ENCODE results near the gene SLCO2A1.

Gene SLCO2A1

DNA sequence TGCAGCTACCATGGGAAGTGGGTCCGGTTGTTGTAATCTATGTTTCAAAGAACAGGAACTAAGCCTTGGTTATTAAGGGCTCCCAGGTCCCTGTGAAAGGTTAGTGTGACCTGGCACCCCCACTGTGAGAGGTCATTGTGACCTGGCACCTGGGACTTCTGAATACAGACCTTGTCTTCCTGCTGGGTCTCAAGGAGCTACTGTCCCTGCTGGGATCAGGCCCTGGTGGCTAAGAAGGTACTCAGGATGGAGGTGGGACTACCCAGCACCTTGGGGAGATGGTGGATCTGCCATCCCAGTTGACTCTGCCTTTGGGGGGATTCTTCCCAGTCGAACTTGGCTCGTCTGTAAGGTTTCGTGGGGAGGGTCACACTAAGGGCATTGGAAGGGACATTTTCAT lies 10.3 kb upstream of the SLCO2A1 start:
- no peak for TF ChIP-seq CSDC2 (CRISPR knock-in tag; IDR thresholded peaks at IDR 0.05)
- TF ChIP-seq, protein P1, sequence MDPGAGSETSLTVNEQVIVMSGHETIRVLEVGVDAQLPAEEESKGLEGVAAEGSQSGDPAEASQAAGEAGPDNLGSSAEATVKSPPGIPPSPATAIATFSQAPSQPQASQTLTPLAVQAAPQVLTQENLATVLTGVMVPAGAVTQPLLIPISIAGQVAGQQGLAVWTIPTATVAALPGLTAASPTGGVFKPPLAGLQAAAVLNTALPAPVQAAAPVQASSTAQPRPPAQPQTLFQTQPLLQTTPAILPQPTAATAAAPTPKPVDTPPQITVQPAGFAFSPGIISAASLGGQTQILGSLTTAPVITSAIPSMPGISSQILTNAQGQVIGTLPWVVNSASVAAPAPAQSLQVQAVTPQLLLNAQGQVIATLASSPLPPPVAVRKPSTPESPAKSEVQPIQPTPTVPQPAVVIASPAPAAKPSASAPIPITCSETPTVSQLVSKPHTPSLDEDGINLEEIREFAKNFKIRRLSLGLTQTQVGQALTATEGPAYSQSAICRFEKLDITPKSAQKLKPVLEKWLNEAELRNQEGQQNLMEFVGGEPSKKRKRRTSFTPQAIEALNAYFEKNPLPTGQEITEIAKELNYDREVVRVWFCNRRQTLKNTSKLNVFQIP (CRISPR knock-in tag; IDR thresholded peaks at IDR 0.05; ENCODE audit: borderline replicate concordance, low read depth) = no peak
- TF ChIP-seq, protein P2, sequence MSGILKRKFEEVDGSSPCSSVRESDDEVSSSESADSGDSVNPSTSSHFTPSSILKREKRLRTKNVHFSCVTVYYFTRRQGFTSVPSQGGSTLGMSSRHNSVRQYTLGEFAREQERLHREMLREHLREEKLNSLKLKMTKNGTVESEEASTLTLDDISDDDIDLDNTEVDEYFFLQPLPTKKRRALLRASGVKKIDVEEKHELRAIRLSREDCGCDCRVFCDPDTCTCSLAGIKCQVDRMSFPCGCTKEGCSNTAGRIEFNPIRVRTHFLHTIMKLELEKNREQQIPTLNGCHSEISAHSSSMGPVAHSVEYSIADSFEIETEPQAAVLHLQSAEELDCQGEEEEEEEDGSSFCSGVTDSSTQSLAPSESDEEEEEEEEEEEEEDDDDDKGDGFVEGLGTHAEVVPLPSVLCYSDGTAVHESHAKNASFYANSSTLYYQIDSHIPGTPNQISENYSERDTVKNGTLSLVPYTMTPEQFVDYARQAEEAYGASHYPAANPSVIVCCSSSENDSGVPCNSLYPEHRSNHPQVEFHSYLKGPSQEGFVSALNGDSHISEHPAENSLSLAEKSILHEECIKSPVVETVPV (CRISPR knock-in tag; IDR thresholded peaks at IDR 0.05) = no peak
- TF ChIP-seq ARNTL (CRISPR knock-in tag; IDR thresholded peaks at IDR 0.05; ENCODE audit: borderline replicate concordance, low read depth) = no peak
- TF ChIP-seq ZFP30 (CRISPR knock-in tag; IDR thresholded peaks at IDR 0.05) = no peak
- no peak for TF ChIP-seq ZNF8 (CRISPR knock-in tag; IDR thresholded peaks at IDR 0.05)
- no peak for TF ChIP-seq ZNF70 (CRISPR knock-in tag; IDR thresholded peaks at IDR 0.05)

DNA sequence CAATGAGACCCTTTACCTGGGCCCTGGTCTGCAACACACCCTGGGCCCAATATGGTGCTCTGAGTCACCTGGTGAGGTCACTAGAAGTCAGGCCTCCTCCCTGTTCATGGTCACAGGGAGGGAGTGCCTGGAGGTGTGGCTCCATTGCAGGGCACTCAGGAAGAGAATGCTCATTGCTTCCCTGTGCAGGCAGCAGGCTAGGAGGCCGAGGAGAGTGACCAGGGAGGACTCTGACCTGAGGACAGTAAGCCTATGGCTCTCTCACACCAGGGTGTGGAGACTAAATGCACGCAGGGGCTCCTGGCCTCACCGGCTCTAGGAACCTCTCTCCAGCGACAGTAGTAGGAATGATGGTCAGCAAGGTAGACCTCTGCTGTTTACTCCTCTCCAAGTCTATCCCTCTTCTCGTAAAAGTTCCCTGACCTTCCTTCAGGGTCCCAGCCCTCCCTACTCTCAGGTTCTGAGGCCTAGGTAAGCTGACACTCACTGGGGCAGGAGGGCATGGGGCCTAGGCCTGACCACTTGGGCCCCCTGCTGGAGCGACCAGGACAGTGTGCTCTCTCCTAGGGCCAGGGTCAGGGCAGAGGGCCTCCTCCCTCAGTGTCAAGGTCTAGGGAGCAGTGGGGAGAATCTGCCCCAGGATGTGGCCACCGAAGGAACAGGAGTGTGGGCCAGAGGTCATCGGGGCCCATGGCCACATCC lies 9.6 kb upstream of the SLCO2A1 start:
- ATAC-seq = peak; percentile 74
- TF ChIP-seq, protein P3, sequence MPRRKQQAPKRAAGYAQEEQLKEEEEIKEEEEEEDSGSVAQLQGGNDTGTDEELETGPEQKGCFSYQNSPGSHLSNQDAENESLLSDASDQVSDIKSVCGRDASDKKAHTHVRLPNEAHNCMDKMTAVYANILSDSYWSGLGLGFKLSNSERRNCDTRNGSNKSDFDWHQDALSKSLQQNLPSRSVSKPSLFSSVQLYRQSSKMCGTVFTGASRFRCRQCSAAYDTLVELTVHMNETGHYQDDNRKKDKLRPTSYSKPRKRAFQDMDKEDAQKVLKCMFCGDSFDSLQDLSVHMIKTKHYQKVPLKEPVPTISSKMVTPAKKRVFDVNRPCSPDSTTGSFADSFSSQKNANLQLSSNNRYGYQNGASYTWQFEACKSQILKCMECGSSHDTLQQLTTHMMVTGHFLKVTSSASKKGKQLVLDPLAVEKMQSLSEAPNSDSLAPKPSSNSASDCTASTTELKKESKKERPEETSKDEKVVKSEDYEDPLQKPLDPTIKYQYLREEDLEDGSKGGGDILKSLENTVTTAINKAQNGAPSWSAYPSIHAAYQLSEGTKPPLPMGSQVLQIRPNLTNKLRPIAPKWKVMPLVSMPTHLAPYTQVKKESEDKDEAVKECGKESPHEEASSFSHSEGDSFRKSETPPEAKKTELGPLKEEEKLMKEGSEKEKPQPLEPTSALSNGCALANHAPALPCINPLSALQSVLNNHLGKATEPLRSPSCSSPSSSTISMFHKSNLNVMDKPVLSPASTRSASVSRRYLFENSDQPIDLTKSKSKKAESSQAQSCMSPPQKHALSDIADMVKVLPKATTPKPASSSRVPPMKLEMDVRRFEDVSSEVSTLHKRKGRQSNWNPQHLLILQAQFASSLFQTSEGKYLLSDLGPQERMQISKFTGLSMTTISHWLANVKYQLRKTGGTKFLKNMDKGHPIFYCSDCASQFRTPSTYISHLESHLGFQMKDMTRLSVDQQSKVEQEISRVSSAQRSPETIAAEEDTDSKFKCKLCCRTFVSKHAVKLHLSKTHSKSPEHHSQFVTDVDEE (CRISPR knock-in tag; IDR thresholded peaks at IDR 0.05) = no peak
- TF ChIP-seq TCF4 (CRISPR knock-in tag; IDR thresholded peaks at IDR 0.05; ENCODE audit: borderline replicate concordance) (no peak), ZNF565 (CRISPR knock-in tag; conservative IDR thresholded peaks at IDR 0.05; ENCODE audit: low read depth) (no peak), RARB (CRISPR knock-in tag; IDR thresholded peaks at IDR 0.05) (no peak), OSR1 (CRISPR knock-in tag; IDR thresholded peaks at IDR 0.05) (no peak), TOX (CRISPR knock-in tag; IDR thresholded peaks at IDR 0.05; ENCODE audit: borderline replicate concordance) (no peak), ZNF8 (CRISPR knock-in tag; IDR thresholded peaks at IDR 0.05) (no peak), CSDC2 (CRISPR knock-in tag; IDR thresholded peaks at IDR 0.05) (no peak), ZFP30 (CRISPR knock-in tag; IDR thresholded peaks at IDR 0.05) (no peak), ESRRG (CRISPR knock-in tag; IDR thresholded peaks at IDR 0.05) (no peak), ZC3H10 (CRISPR knock-in tag; IDR thresholded peaks at IDR 0.05) (no peak)
- TF ChIP-seq, protein P2 (CRISPR knock-in tag; IDR thresholded peaks at IDR 0.05) = no peak
- TF ChIP-seq, protein P4, sequence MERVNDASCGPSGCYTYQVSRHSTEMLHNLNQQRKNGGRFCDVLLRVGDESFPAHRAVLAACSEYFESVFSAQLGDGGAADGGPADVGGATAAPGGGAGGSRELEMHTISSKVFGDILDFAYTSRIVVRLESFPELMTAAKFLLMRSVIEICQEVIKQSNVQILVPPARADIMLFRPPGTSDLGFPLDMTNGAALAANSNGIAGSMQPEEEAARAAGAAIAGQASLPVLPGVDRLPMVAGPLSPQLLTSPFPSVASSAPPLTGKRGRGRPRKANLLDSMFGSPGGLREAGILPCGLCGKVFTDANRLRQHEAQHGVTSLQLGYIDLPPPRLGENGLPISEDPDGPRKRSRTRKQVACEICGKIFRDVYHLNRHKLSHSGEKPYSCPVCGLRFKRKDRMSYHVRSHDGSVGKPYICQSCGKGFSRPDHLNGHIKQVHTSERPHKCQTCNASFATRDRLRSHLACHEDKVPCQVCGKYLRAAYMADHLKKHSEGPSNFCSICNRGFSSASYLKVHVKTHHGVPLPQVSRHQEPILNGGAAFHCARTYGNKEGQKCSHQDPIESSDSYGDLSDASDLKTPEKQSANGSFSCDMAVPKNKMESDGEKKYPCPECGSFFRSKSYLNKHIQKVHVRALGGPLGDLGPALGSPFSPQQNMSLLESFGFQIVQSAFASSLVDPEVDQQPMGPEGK (CRISPR knock-in tag; IDR thresholded peaks at IDR 0.05; ENCODE audit: borderline replicate concordance) = no peak

More for the DNA sequence above, 10.3 kb upstream of the SLCO2A1 start:
- no peak for ATAC-seq

DNA sequence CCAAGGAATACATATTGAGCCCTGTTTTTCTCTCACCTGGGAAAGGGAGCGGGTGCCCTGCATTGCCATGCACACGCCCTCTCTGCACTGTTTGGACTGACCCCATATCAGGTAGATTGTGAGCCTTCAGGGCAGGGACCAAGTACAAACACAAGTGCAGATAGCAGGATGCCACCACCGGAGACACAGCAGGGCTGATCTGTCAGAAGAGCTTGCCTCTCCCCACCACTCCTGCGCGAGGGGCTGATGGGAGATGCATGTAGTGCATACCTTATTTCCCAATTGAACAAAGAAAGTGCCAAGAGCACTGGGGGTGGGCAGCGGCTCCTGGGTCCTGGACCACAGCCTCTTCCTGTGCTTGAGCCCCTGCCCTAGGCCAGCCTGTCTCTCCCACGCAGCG lies 9.0 kb upstream of the SLCO2A1 start:
- no peak; the same call in 1 of the 3 replicates for ATAC-seq
- TF ChIP-seq OSR1 (CRISPR knock-in tag; IDR thresholded peaks at IDR 0.05) (no peak), TOX (CRISPR knock-in tag; IDR thresholded peaks at IDR 0.05; ENCODE audit: borderline replicate concordance) (no peak), ZNF70 (CRISPR knock-in tag; IDR thresholded peaks at IDR 0.05) (no peak), RARB (CRISPR knock-in tag; IDR thresholded peaks at IDR 0.05) (no peak), SNAI2 (CRISPR knock-in tag; IDR thresholded peaks at IDR 0.05) (no peak), ESRRG (CRISPR knock-in tag; IDR thresholded peaks at IDR 0.05) (no peak), ISL1 (CRISPR knock-in tag; IDR thresholded peaks at IDR 0.05) (no peak), PPARA (CRISPR knock-in tag; IDR thresholded peaks at IDR 0.05; ENCODE audit: borderline replicate concordance) (no peak), ZFP3 (CRISPR knock-in tag; IDR thresholded peaks at IDR 0.05) (no peak)
- TF ChIP-seq, protein P1 (CRISPR knock-in tag; IDR thresholded peaks at IDR 0.05; ENCODE audit: borderline replicate concordance, low read depth) = no peak
- TF ChIP-seq, protein P4 (CRISPR knock-in tag; IDR thresholded peaks at IDR 0.05; ENCODE audit: borderline replicate concordance) = no peak
- TF ChIP-seq, protein P3 (CRISPR knock-in tag; IDR thresholded peaks at IDR 0.05) = no peak
